ENCODE data around the gene DNAH8. TPM values are rescaled to one million over a fixed set of nuclear protein-coding genes. Genes with fewer than 3 reads are reported as not detected.

DNAH8 gene
- total and polyA plus RNA-seq, 2 donors from 2014 or later, result 0.50 TPM; not detected in 1

DNA sequence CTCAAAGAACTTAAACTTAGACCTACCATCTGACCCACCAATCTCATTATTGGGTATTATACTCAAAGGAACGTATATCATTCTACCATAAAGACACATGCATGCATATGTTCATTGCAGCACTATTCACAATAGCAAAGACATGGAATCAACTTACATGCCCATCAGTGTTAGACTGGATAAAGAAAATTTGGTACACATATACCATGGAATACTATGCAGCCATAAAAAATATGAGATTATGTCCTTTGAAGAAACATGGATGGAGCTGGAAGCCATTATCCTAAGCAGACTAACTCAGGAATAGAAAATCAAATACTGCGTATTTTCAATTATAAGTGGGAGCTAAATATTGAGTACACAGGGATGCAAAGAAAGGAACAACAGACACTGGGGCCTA, 167.0 kb downstream of the DNAH8 start:
- Histone ChIP-seq H3K4me1 (ENCODE audit: control insufficient read depth in 2 of 3, insufficient read depth in 2 of 3, low read depth in 1 of 3, low read length in 3 of 3) (no peaks in the 10 kb centered on the region), H3K9ac (ENCODE audit: low read length in 3 of 3) (no peak overlapping the region), H3K36me3 (ENCODE audit: control insufficient read depth in 2 of 3, insufficient read depth in 3 of 3, low read length in 3 of 3) (no peaks in the 10 kb centered on the region), H3K27me3 (ENCODE audit: control insufficient read depth, insufficient read depth, low read length) (no peaks in the 10 kb centered on the region), H3K27ac (ENCODE audit: low read depth in 2 of 2, low read length in 2 of 2) (no peak overlapping the region), H3K9me3 (ENCODE audit: control insufficient read depth in 2 of 3, insufficient read depth in 1 of 3, low read length in 3 of 3) (peaks cover 0 to 4% (median 0%) of the 10 kb centered on the region in 3 donors), H3K4me3 (ENCODE audit: low read length in 3 of 3) (no peak overlapping the region)
- TF ChIP-seq, protein P1, sequence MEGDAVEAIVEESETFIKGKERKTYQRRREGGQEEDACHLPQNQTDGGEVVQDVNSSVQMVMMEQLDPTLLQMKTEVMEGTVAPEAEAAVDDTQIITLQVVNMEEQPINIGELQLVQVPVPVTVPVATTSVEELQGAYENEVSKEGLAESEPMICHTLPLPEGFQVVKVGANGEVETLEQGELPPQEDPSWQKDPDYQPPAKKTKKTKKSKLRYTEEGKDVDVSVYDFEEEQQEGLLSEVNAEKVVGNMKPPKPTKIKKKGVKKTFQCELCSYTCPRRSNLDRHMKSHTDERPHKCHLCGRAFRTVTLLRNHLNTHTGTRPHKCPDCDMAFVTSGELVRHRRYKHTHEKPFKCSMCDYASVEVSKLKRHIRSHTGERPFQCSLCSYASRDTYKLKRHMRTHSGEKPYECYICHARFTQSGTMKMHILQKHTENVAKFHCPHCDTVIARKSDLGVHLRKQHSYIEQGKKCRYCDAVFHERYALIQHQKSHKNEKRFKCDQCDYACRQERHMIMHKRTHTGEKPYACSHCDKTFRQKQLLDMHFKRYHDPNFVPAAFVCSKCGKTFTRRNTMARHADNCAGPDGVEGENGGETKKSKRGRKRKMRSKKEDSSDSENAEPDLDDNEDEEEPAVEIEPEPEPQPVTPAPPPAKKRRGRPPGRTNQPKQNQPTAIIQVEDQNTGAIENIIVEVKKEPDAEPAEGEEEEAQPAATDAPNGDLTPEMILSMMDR (IDR thresholded peaks at IDR 0.05; ENCODE audit: borderline replicate concordance, extremely low read depth, insufficient read depth), result no peak
- FAIRE-seq, result no peak
- intact Hi-C loops (cut with DNase I), result no loop called here
- no peak for DNase-seq

DNA sequence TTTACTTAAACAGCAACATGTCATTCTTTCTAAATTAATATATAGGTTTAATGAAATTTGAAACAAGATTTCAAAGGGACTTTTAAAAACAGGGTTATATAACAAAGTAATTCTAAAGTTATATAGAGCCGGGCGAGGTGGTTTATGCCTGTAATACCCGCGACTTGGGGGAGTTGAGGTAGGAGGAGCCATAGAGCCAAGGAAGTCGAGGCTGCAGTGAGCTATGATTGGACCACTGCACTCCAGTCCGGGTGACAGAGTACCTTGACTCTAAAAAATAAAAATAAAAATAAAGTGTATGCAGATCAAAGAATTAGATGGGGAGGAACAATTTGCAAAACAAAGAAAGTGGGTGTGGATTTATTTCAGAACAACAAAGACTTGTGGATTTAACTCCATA, 182.4 kb downstream of the DNAH8 start:
- no peak overlapping the region for H3K4me3 ChIP-seq (ENCODE audit: low read length in 3 of 3)
- no peak for DNase-seq
- H3K4me1 ChIP-seq (ENCODE audit: control insufficient read depth in 2 of 3, insufficient read depth in 2 of 3, low read depth in 1 of 3, low read length in 3 of 3), result no peaks in the 10 kb centered on the region
- H3K9ac ChIP-seq (ENCODE audit: low read length in 3 of 3), result no peak overlapping the region
- intact Hi-C loops (cut with DNase I), result no loop called here
- no peak for FAIRE-seq
- H3K9me3 ChIP-seq (ENCODE audit: control insufficient read depth in 2 of 3, insufficient read depth in 1 of 3, low read length in 3 of 3), result no peaks in the 10 kb centered on the region
- TF ChIP-seq, protein P1 (IDR thresholded peaks at IDR 0.05; ENCODE audit: borderline replicate concordance, extremely low read depth, insufficient read depth), result no peak
- no peaks in the 10 kb centered on the region for H3K27me3 ChIP-seq (ENCODE audit: control insufficient read depth, insufficient read depth, low read length)
- H3K27ac ChIP-seq (ENCODE audit: low read depth in 2 of 2, low read length in 2 of 2), result no peak overlapping the region
- no peaks in the 10 kb centered on the region for H3K36me3 ChIP-seq (ENCODE audit: control insufficient read depth in 2 of 3, insufficient read depth in 3 of 3, low read length in 3 of 3)

DNA sequence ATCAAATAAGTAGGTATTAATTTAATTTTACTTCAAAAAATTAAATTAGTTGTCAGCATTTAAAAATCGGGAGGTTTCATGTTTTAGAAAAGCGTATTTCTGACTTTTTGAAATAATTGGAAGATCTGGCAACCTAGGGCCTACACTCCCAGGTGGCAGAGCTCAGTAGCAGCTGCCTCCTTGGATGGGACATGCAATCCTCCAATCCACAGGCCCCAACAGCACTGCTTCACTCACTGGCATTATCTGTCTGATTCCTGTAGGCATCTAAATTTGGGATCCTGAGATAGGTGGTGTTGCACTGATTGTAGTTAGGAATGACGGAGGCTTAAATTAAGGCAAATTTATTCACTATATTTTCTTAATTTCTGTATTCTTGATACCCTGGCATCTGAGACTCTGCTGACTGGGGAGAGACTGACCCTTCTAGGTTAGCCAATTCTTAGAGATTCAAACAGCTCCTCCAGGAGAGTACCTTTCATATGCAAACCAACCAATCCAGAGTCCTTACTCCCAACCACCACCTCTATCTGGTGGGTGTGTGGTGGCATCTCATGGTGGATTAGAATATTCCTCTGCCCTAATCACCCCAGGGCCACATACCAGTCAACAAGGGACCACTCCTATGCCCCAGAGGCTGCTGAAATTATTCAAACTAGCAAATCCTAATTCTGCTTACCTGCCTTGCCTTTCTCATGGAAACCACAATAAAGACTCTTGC, 186.9 kb downstream of the DNAH8 start:
- no peak overlapping the region for H3K9ac ChIP-seq (ENCODE audit: low read length in 3 of 3)
- H3K9me3 ChIP-seq (ENCODE audit: control insufficient read depth in 2 of 3, insufficient read depth in 1 of 3, low read length in 3 of 3), result no peaks in the 10 kb centered on the region
- no peak overlapping the region for H3K4me3 ChIP-seq (ENCODE audit: low read length in 3 of 3)
- H3K36me3 ChIP-seq (ENCODE audit: control insufficient read depth in 2 of 3, insufficient read depth in 3 of 3, low read length in 3 of 3), result no peaks in the 10 kb centered on the region
- no peaks in the 10 kb centered on the region for H3K4me1 ChIP-seq (ENCODE audit: control insufficient read depth in 2 of 3, insufficient read depth in 2 of 3, low read depth in 1 of 3, low read length in 3 of 3)
- TF ChIP-seq, protein P1 (IDR thresholded peaks at IDR 0.05; ENCODE audit: borderline replicate concordance, extremely low read depth, insufficient read depth), result no peak
- H3K27ac ChIP-seq (ENCODE audit: low read depth in 2 of 2, low read length in 2 of 2), result no peak overlapping the region
- intact Hi-C loops (cut with DNase I), result no loop called here
- FAIRE-seq (no peak), DNase-seq (no peak)
- no peaks in the 10 kb centered on the region for H3K27me3 ChIP-seq (ENCODE audit: control insufficient read depth, insufficient read depth, low read length)

DNA sequence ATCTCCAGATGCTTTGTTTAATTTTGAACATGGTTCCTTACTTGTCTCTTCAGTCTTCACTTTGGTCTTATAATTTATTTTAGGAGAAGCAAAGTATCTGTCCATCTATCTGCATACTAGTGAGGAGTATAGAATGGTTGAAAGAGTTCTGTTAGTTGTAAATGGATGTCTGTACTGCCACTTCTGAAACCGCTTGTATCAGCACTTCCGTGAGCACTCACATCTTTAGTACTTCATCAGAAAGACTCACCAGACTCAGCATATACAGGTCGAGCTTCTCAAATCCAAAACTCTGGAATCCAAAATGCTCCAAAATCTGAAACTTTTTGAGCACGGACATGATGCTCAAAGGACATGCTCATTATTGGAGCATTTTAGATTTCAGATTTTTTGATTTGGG, 191.5 kb downstream of the DNAH8 start:
- FAIRE-seq (no peak), DNase-seq (no peak)
- intact Hi-C loops (cut with DNase I), result no loop called here
- H3K4me1 ChIP-seq (ENCODE audit: control insufficient read depth in 2 of 3, insufficient read depth in 2 of 3, low read depth in 1 of 3, low read length in 3 of 3), result no peaks in the 10 kb centered on the region
- no peaks in the 10 kb centered on the region for H3K27me3 ChIP-seq (ENCODE audit: control insufficient read depth, insufficient read depth, low read length)
- H3K4me3 ChIP-seq (ENCODE audit: low read length in 3 of 3), result no peak overlapping the region
- TF ChIP-seq, protein P1 (IDR thresholded peaks at IDR 0.05; ENCODE audit: borderline replicate concordance, extremely low read depth, insufficient read depth), result no peak
- H3K36me3 ChIP-seq (ENCODE audit: control insufficient read depth in 2 of 3, insufficient read depth in 3 of 3, low read length in 3 of 3), result no peaks in the 10 kb centered on the region
- no peak overlapping the region for H3K27ac ChIP-seq (ENCODE audit: low read depth in 2 of 2, low read length in 2 of 2)
- H3K9me3 ChIP-seq (ENCODE audit: control insufficient read depth in 2 of 3, insufficient read depth in 1 of 3, low read length in 3 of 3), result no peaks in the 10 kb centered on the region
- no peak overlapping the region for H3K9ac ChIP-seq (ENCODE audit: low read length in 3 of 3)

All from kidney (tissue), 14 donors.